Skin epidermis (tissue), 12 donors: ENCODE data around the gene TSPAN32.
A peak's percentile ranks its signal among the peaks of the same experiment; 100 is the strongest.

Experiments used
- H3K27ac ChIP-seq, 21 experiments: fragments of 200-600 bp; sonication (generic) in 11 of 21; one replicate each; pipeline ENCODE4 v1.5.0; 2020; ENCODE audit warnings: mild to moderate bottlenecking in 3 of 21, inconsistent platforms in 2 of 21, moderate library complexity in 2 of 21
- H3K4me3 ChIP-seq, 7 experiments: fragments of 200-600 bp; sonication (generic) in 2 of 7; one replicate each; pipeline ENCODE4 v1.5.0; 2020; ENCODE audit warnings: inconsistent platforms in 2 of 7, mild to moderate bottlenecking in 2 of 7, moderate library complexity in 1 of 7

TSPAN32 gene

GRCh38 chr11:2299773-2300172 is 2.0 kb upstream of the TSPAN32 start:
- Histone ChIP-seq H3K27ac (peak overlapping the region in 3 of 21 experiments; percentile 11 to 93 (median 65)), H3K4me3 (no peak overlapping the region)

GRCh38 chr11:2300290-2300935 is 1.4 kb upstream of the TSPAN32 start:
- Histone ChIP-seq H3K4me3 (peak overlapping the region in 6 of 7 experiments; percentile 4 to 28 (median 22)), H3K27ac (peak overlapping the region in 13 of 21 experiments; percentile 39 to 93 (median 79))

GRCh38 chr11:2300936-2301630 is 730 bp upstream of the TSPAN32 start:
- Histone ChIP-seq H3K4me3 (peak overlapping the region in 6 of 7 experiments; percentile 4 to 28 (median 22)), H3K27ac (peak overlapping the region in 16 of 21 experiments; percentile 23 to 93 (median 75))

GRCh38 chr11:2302306-2302895 is 588 bp downstream of the TSPAN32 start:
- H3K27ac ChIP-seq = peak overlapping the region in 17 of 21 experiments; percentile 11 to 93 (median 74)
- H3K4me3 ChIP-seq = peak overlapping the region; percentile 6 to 28 (median 21)

GRCh38 chr11:2302896-2303626 is 1.2 kb downstream of the TSPAN32 start:
- peak overlapping the region; percentile 6 to 28 (median 21) for H3K4me3 ChIP-seq

GRCh38 chr11:2303627-2304505 is 2.1 kb downstream of the TSPAN32 start:
- Histone ChIP-seq H3K4me3 (peak overlapping the region in 1 of 7 experiments; percentile 28), H3K27ac (peak overlapping the region in 15 of 21 experiments; percentile 21 to 93 (median 69))

More at GRCh38 chr11:2302896-2303626, 1.2 kb downstream of the TSPAN32 start:
- H3K27ac ChIP-seq = peak overlapping the region in 19 of 21 experiments; percentile 11 to 93 (median 73)

GRCh38 chr11:2304506-2305139 is 2.8 kb downstream of the TSPAN32 start:
- H3K4me3 ChIP-seq = no peak overlapping the region
- peak overlapping the region in 18 of 21 experiments; percentile 2 to 93 (median 58) for H3K27ac ChIP-seq

- peak overlapping the region in 18 of 21 experiments; percentile 9 to 93 (median 70) for H3K27ac ChIP-seq
- no peak overlapping the region for H3K4me3 ChIP-seq
Measured at GRCh38 chr11:2305140-2305778, 3.4 kb downstream of the TSPAN32 start.

GRCh38 chr11:2305788-2306451 is 4.1 kb downstream of the TSPAN32 start:
- no peak overlapping the region for H3K4me3 ChIP-seq
- peak overlapping the region in 19 of 21 experiments; percentile 36 to 93 (median 72) for H3K27ac ChIP-seq

- H3K4me3 ChIP-seq = no peak overlapping the region
- peak overlapping the region in 19 of 21 experiments; percentile 36 to 93 (median 72) for H3K27ac ChIP-seq
Measured at GRCh38 chr11:2306452-2306823, 4.6 kb downstream of the TSPAN32 start.

- Histone ChIP-seq H3K4me3 (no peak overlapping the region), H3K27ac (peak overlapping the region in 17 of 21 experiments; percentile 13 to 93 (median 53))
Measured at GRCh38 chr11:2306877-2307500, 5.2 kb downstream of the TSPAN32 start.

- Histone ChIP-seq H3K4me3 (no peak overlapping the region), H3K27ac (peak overlapping the region in 10 of 21 experiments; percentile 26 to 93 (median 50))
Measured at GRCh38 chr11:2307501-2308331, 5.9 kb downstream of the TSPAN32 start.

- Histone ChIP-seq H3K27ac (peak overlapping the region in 3 of 21 experiments; percentile 8 to 20 (median 13)), H3K4me3 (no peak overlapping the region)
Measured at GRCh38 chr11:2308713-2309112, 6.9 kb downstream of the TSPAN32 start.

GRCh38 chr11:2309251-2310072 is 7.6 kb downstream of the TSPAN32 start:
- no peak overlapping the region for H3K4me3 ChIP-seq

More at GRCh38 chr11:2309251-2310072, 7.6 kb downstream of the TSPAN32 start:
- H3K27ac ChIP-seq = peak overlapping the region in 3 of 21 experiments; percentile 8 to 20 (median 13)
